Stimulated activated CD4-positive, alpha-beta T cell treated with anti-CD3 and anti-CD28 coated beads, Interleukin-12 subunit alpha, Interleukin-12 subunit beta, amount 100 ng/mL, for 48 hours (primary cell): ENCODE results near the gene DZIP1.

ENCODE experiments used
- DNase-seq, 3 donors: peaks; one replicate each; pipeline ENCODE4 v3.0.0-alpha.2; 2020; ENCODE audit warnings: low read depth in 2 of 3, low spot score in 1 of 3

DZIP1 gene

DNA sequence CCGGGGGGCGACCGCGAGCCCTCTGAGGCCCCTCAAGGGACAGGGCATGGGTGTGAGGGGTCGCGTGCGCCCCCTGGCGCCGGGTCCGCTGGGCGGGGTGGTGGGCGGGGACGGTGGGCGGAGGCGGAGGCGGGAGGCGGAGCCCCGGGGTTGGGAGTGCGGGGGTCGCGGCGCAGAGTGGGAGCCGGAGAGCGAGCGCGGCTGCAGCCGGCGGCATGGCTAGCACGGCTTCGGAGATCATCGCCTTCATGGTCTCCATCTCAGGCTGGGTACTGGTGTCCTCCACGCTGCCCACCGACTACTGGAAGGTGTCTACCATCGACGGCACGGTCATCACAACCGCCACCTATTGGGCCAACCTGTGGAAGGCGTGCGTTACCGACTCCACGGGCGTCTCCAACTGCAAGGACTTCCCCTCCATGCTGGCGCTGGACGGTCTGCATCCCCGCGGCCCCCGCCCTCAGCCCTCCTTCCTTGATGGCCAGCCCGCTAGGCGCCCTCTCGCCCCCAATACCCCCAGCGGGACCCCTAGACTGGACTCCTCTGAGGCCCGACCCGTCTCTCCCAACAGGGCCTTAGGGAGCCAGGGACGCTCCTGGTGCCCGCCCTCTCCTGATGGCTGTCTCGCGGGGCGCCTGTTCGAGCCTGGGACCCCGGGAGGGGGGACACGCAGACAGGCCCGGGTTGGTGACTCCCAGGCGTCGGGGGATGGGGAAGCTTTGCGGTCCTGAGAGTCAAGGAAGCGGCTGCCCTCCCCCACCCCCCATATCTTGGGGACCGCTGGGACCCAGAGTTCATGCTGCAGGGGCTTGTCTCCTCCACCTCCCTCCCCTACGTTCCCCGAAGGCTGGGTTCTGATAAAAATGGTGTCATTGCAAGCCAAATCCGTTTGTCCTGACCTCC is 91.7 kb downstream of the DZIP1 start, which contains the start of gene CLDN10:
CLDN10 (plus strand) TSS at position 182 of the 903 bp plus-strand sequence; CDS start at position 216, 34 bp downstream.
- DNase-seq, result no peak

DNA sequence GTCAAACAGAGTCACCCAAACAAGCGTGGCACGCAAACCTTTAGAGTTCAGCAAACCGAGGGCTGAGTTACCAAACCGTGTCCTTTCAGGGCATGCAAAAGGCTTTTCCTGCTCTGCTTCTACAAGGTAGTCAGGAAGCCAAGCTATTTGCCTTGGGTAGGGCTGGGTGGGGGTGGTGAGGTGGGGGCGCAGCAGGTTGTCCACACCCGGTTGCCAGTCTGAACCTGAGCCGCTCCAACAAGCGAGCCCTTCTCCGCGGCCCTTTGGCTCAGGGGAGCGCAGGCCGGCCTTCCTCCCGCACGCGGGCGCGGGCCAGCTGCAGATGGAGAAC is 92.3 kb downstream of the DZIP1 start:
- DNase-seq, result no peak

DNA sequence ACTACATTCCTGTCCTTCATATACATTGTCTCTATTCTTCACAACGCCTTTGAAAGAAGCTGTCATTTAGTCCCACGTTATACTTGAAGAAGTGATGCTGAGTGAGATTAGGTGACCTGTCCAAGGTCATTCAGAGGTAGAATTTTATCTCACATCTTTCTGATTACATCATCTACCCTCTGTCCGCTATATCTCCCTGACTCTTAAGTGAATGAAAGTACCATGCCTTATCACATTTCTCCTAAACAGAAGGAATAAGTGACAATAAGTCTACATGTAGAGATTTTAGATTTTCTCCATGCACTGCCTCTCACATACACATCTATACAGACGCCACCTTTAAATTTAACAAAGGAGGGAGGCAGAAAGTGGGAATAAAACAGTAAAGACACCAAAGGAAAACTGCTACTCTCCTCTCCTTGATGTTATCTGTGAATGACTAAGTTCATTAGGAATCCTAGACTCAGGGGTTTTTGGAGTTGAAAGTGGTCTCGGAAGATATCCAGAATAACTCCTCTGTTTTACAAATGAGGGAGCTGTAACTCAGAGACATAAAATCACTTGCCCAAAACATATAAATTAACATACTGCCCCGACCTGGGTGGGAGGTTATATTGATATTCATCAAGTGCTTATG is 96.9 kb downstream of the DZIP1 start:
- DNase-seq, result no peak

DNA sequence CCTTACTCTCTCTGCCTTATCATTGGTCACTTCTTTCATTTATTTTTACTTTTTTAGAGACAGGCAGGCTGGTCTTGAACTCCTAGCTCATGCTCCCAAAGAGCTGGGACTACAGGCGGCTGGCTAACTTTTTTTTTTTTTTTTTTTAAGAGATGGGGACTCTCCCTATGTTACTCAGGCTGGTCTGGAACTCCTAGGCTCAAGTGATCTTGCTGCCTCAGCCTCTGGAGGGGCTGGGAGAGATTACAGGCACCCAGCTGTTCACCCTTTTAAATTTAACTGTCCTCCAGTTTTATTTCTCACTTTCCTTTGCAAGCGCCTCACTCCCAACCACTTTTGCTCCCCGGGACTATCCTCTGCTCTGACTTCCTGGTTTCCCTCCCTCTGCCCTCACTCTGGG is 97.6 kb downstream of the DZIP1 start:
- no peak for DNase-seq

DNA sequence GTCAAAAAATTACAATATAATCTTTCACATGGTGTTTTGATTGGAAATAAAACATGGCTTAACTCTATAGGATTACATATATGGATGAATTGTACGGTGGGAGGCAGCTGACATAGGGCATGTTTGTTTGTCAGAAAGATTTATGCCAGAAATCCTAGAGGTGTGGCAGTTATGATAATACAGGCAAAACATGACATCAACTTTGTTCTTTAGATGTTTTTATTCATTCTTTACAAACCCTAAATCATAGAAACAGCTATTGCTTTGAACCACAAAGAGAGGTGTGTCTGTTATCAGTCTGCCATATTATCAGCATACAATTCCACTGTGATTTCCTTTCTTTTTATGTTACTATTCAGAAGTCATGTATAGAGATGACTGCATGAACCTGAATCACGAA is 100.2 kb downstream of the DZIP1 start:
- no peak for DNase-seq

DNA sequence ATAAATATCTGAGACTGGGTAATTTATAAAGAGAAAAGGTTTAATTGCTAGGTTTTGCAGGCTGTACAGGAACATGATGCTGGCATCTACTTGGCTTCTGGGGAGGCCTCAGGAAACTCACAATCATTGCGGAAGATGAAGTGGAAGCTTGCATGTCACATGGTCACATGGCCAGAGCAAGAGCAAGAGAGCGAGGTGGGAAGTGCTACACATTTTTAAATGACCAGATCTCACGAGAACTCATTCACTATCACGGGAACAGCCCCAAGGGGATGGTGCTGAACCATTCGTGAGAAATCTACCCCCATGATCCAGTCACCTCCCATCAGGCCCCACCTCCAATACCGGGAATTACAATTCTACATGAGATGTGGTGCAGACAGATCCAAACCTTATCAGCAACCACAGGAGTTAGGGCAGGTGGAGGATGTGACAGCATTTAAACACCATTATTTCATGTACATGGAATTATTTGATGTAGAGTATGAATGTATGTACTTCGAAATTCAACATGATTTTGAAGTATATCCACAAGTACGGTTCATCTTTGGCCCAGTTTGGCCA is 102.5 kb downstream of the DZIP1 start:
- no peak for DNase-seq

DNA sequence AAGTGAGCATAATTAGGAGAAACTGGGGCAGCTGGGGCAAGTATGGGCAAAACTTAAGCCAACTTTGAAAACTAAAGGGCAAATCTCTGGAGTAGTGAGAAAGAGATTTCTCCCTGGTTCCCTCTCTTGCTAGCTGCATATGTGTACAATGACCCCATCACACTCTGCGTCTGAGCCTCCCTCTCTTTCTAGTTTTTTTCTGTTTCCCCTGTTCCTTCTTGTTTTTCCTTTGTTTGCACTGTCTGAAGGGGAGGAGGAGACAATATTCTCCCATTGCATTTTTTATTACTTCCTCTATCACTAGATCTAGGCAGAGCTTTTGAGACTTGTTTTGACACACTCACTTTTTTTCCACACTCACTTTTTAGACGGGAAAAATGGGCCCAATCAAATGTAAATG is 103.2 kb downstream of the DZIP1 start:
- DNase-seq, result no peak

DNA sequence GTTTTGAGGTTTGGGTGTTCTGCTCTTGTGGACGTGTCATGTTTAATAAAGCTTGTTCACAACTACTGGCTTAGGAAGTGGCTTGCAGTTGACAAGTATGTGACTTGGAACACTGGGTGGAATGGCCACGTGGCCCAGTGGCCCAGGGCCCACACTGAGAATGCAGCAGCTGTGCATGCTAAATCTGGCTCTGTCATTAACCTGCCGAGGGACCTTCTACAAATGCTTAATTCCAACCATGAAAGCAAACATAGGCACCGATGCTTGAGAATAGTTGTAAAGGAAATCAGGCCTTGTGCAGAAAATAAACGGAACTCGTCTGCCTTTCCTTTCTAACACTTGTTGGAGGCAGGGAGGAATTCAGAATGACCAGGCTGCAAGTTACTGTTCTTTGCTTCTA is 103.6 kb downstream of the DZIP1 start:
- no peak for DNase-seq

DNA sequence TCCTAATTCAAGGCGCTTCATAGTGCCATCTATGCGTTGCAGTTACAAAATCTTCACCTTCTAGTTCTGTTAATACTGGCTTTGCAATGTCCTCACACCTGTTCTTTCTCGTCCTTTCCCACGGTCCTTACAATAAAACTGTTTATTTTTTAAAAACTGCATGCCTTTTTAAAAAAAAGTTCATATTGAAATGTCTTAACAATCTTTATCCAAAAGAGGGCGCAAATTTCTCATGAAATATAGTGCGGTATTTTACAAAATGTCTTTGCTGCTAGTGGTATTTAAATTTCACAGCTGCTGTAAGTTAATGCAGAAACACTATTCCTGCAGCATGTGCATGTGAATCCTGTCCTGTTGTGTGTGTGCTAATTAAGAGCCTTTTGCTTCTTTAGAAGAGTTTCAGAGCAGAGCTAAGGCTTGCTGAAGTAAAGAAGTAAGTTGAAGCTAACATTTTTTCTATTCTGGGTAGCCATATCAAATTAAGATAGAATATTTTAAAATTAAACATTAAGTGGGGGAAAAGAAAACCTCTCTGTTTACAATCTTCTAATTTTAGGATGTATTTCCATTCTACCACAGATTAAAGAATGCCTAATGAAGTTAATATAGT is 107.8 kb downstream of the DZIP1 start:
- no peak for DNase-seq

DNA sequence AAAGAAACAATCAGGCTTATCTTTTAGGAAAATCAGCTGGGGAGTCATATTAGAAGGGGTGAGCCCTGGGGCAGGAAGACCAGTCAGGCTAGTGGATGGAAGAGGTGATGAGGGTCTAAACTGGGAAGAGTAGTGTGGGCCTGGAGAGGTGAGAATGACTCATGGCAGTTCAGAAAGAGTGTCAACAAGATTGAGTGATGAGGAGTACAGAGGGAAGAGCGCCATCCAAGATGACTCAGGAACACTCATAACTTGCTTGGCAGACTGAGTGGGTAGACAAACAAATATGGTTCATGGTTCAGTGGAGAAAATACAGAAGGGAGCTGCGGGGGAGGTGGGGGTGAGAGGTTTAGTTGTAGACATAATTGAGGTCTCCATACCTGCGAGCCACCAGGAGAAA is 109.3 kb downstream of the DZIP1 start:
- no peak for DNase-seq

DNA sequence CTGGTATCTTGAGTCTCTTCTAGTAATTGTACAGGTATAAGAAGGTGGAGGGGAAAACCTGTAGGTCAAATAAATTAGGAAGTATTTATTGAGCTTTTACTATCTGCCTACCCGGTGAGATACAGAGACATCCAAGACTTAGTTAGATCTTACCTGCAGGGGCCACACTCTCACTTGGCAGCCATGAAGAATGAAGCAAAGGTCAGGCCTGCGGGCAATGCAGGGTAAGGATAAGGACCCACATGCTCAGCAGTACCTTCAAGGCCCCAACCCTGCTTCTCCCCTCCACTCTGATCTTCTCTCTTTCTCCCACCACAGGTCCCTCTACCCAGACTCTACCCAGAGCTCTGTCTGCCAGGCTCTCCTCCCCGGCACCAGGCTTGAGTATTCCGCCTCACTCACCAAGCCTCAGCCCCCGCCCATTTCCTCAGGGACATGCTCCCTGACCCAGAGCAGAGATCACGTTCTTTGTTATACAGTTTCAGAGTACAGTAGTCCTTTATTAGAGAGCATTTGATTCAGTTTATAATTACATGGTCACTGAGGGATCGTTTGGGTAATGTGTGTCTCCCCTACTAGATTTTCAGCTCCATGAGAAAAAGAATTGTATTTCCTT is 110.9 kb downstream of the DZIP1 start:
- DNase-seq, result no peak

DNA sequence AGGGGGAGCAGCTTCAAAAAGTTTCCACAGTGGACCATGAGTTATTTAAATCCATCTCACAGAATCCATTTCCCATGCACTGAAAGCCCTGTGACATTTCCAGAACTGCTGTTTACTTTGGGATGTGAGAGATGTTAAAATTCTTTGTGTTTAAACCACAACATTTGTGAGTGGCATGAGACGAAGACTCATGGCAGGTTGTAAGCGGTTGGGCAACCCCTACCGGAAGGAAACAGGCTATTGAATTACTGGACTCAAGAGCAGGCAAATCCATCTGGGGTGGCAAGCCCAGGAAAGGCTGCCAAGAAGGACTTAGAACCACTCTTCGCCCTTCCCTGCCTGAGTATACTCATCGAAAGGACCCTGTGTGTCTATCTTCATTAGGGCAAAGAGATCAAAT is 114.3 kb downstream of the DZIP1 start:
- no peak for DNase-seq
